ENCODE measurements around the gene RAB15.

DNA sequence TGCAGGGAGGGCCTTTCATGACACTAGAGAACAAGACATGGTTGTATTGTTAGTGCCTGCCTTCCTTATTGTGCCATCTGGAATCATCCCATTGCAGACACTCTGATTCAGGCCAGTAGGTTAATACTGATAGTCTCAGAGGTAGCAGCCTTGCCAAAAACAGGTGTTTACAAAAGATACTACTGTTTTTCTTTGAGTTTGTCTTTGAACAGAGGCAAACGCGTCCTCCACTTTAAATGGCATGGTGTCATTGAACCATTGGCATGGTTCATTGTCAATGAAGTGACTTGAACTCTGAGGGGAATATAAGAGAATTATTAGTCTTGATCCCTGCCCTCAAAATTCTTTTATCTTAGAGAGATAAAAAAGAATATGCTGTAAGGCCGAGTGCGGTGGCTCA, 18.8 kb upstream of the RAB15 start:
- TF ChIP-seq, protein P1, sequence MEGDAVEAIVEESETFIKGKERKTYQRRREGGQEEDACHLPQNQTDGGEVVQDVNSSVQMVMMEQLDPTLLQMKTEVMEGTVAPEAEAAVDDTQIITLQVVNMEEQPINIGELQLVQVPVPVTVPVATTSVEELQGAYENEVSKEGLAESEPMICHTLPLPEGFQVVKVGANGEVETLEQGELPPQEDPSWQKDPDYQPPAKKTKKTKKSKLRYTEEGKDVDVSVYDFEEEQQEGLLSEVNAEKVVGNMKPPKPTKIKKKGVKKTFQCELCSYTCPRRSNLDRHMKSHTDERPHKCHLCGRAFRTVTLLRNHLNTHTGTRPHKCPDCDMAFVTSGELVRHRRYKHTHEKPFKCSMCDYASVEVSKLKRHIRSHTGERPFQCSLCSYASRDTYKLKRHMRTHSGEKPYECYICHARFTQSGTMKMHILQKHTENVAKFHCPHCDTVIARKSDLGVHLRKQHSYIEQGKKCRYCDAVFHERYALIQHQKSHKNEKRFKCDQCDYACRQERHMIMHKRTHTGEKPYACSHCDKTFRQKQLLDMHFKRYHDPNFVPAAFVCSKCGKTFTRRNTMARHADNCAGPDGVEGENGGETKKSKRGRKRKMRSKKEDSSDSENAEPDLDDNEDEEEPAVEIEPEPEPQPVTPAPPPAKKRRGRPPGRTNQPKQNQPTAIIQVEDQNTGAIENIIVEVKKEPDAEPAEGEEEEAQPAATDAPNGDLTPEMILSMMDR (IDR thresholded peaks at IDR 0.05): no peak
- TF ChIP-seq POLR2A (IDR thresholded peaks at IDR 0.05) (no peak), POLR2AphosphoS5 (IDR thresholded peaks at IDR 0.05) (no peak)

Measured in breast epithelium (tissue), 3 donors.